ENCODE data around the gene SERPINA12. TPM values are rescaled to one million over a fixed set of nuclear protein-coding genes. Genes with fewer than 3 reads are reported as not detected.

Gene SERPINA12
- total and polyA plus RNA-seq, 4 donors: 0.28 TPM; not detected in 3

DNA sequence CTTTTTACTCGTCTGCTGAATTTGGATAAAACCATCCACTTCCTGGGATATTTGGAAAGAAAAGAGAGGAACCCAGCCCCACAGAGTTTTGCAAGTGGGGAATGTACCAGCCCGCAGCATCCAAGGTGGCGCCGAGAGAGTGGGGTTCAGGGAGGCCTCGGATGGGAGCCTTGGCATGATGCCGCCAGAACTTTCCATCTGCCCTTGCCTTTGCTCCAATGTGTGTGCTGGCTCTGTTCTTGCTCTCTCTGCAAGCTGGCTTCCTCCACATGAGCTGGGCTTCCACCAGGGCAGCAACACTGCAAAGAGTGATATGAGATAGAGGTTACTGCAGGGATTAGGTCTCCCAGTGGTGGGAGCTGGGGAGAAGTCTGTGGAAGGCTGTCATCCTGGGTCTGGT is 6.6 kb upstream of the SERPINA12 start:
- DNase-seq (ENCODE audit: low spot score): no peak
- no peak overlapping the region for H3K4me3 ChIP-seq (ENCODE audit: low read depth in 1 of 3, low read length in 3 of 3)
- no peaks in the 10 kb centered on the region for H3K27me3 ChIP-seq (ENCODE audit: control insufficient read depth in 4 of 4, insufficient read depth in 4 of 4, low read length in 3 of 4)
- 96% methylated on average over 6 of the region's 6 CpGs for WGBS
- no peaks in the 10 kb centered on the region for H3K36me3 ChIP-seq (ENCODE audit: control insufficient read depth in 4 of 4, insufficient read depth in 3 of 4, low read depth in 1 of 4, low read length in 3 of 4)
- H3K9me3 ChIP-seq (ENCODE audit: control insufficient read depth in 4 of 4, low read length in 3 of 4): no peaks in the 10 kb centered on the region
- H3K27ac ChIP-seq (ENCODE audit: low read depth in 1 of 2, low read length in 2 of 2): no peak overlapping the region
- TF ChIP-seq NR2F2 (IDR thresholded peaks at IDR 0.05) (no peak), YY1 (IDR thresholded peaks at IDR 0.05) (no peak), HNF4A (conservative IDR thresholded peaks at IDR 0.05) (no peak), FOXA1 (IDR thresholded peaks at IDR 0.05) (no peak), HNF4G (IDR thresholded peaks at IDR 0.05) (no peak)
- TF ChIP-seq, protein P1, sequence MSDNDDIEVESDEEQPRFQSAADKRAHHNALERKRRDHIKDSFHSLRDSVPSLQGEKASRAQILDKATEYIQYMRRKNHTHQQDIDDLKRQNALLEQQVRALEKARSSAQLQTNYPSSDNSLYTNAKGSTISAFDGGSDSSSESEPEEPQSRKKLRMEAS (IDR thresholded peaks at IDR 0.05): no peak
- TF ChIP-seq, protein P2, sequence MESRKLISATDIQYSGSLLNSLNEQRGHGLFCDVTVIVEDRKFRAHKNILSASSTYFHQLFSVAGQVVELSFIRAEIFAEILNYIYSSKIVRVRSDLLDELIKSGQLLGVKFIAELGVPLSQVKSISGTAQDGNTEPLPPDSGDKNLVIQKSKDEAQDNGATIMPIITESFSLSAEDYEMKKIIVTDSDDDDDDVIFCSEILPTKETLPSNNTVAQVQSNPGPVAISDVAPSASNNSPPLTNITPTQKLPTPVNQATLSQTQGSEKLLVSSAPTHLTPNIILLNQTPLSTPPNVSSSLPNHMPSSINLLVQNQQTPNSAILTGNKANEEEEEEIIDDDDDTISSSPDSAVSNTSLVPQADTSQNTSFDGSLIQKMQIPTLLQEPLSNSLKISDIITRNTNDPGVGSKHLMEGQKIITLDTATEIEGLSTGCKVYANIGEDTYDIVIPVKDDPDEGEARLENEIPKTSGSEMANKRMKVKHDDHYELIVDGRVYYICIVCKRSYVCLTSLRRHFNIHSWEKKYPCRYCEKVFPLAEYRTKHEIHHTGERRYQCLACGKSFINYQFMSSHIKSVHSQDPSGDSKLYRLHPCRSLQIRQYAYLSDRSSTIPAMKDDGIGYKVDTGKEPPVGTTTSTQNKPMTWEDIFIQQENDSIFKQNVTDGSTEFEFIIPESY (IDR thresholded peaks at IDR 0.05): no peak
- no peak overlapping the region for H3K9ac ChIP-seq (ENCODE audit: low read depth in 1 of 2, low read length in 2 of 2)
- peaks cover 0 to 8% (median 4%) of the 10 kb centered on the region in 4 donors for H3K4me1 ChIP-seq (ENCODE audit: control insufficient read depth in 4 of 4, insufficient read depth in 4 of 4, low read length in 3 of 4)

DNA sequence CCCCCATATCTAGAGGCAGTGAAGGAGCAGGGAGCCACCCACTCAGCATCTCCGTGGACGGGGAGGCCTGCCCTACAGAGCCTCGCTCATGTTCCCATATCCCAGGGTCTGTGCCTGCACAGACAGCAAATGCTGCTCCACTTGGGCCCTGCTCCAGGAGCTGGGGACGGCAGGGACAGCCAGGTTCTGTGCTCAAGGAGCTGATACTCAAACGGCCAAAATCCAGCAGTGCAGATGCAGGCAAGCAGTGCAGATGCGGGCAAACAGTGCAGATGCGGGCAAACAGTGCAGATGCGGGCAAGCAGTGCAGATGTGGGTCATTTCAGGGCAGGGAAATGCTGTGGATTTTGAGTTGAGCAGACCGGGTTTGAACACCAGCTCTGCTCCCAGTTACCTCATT is 6.2 kb upstream of the SERPINA12 start:
- 87% methylated on average over 9 of the region's 9 CpGs for WGBS
- Histone ChIP-seq H3K27ac (ENCODE audit: low read depth in 1 of 2, low read length in 2 of 2) (no peak overlapping the region), H3K4me3 (ENCODE audit: low read depth in 1 of 3, low read length in 3 of 3) (no peak overlapping the region), H3K27me3 (ENCODE audit: control insufficient read depth in 4 of 4, insufficient read depth in 4 of 4, low read length in 3 of 4) (no peaks in the 10 kb centered on the region), H3K9ac (ENCODE audit: low read depth in 1 of 2, low read length in 2 of 2) (no peak overlapping the region), H3K9me3 (ENCODE audit: control insufficient read depth in 4 of 4, low read length in 3 of 4) (no peaks in the 10 kb centered on the region), H3K36me3 (ENCODE audit: control insufficient read depth in 4 of 4, insufficient read depth in 3 of 4, low read depth in 1 of 4, low read length in 3 of 4) (no peaks in the 10 kb centered on the region), H3K4me1 (ENCODE audit: control insufficient read depth in 4 of 4, insufficient read depth in 4 of 4, low read length in 3 of 4) (peaks cover 0 to 8% (median 4%) of the 10 kb centered on the region in 4 donors)
- DNase-seq (ENCODE audit: low spot score): no peak
- TF ChIP-seq EGR1 (IDR thresholded peaks at IDR 0.05; ENCODE audit: low read depth in 2 of 2) (no peak), RAD21 (IDR thresholded peaks at IDR 0.05) (no peak)
- TF ChIP-seq, protein P3, sequence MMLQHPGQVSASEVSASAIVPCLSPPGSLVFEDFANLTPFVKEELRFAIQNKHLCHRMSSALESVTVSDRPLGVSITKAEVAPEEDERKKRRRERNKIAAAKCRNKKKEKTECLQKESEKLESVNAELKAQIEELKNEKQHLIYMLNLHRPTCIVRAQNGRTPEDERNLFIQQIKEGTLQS (IDR thresholded peaks at IDR 0.05): no peak
- TF ChIP-seq, protein P4, sequence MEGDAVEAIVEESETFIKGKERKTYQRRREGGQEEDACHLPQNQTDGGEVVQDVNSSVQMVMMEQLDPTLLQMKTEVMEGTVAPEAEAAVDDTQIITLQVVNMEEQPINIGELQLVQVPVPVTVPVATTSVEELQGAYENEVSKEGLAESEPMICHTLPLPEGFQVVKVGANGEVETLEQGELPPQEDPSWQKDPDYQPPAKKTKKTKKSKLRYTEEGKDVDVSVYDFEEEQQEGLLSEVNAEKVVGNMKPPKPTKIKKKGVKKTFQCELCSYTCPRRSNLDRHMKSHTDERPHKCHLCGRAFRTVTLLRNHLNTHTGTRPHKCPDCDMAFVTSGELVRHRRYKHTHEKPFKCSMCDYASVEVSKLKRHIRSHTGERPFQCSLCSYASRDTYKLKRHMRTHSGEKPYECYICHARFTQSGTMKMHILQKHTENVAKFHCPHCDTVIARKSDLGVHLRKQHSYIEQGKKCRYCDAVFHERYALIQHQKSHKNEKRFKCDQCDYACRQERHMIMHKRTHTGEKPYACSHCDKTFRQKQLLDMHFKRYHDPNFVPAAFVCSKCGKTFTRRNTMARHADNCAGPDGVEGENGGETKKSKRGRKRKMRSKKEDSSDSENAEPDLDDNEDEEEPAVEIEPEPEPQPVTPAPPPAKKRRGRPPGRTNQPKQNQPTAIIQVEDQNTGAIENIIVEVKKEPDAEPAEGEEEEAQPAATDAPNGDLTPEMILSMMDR (IDR thresholded peaks at IDR 0.05; ENCODE audit: low read depth, low read length, missing input control): no peak
- TF ChIP-seq, protein P1 (IDR thresholded peaks at IDR 0.05): no peak

DNA sequence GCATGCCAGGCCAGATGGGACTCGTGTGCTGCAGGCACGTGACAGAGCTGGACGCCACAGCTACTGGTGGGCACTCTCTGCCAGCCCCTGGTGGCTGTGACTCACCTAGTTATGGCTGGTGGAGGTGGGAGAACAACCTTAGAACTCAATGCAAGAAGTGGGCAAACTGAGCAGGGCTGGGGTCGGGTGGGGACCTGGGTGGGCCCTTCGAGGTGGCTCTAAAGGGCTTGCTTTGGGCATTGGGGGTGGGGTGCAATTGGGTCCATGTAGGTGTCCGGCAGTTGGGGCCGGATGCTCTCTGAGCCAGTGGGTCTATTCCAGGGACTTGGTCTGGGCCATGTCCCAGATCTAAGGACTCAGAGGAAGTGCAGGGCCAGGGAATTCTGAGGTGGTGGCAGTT is 5.1 kb upstream of the SERPINA12 start:
- WGBS: 75% methylated on average over 7 of the region's 7 CpGs
- DNase-seq (ENCODE audit: low spot score): no peak
- Histone ChIP-seq H3K27me3 (ENCODE audit: control insufficient read depth in 4 of 4, insufficient read depth in 4 of 4, low read length in 3 of 4) (no peaks in the 10 kb centered on the region), H3K9ac (ENCODE audit: low read depth in 1 of 2, low read length in 2 of 2) (no peak overlapping the region), H3K4me1 (ENCODE audit: control insufficient read depth in 4 of 4, insufficient read depth in 4 of 4, low read length in 3 of 4) (peaks cover 0 to 8% (median 4%) of the 10 kb centered on the region in 4 donors), H3K27ac (ENCODE audit: low read depth in 1 of 2, low read length in 2 of 2) (no peak overlapping the region), H3K4me3 (ENCODE audit: low read depth in 1 of 3, low read length in 3 of 3) (no peak overlapping the region), H3K36me3 (ENCODE audit: control insufficient read depth in 4 of 4, insufficient read depth in 3 of 4, low read depth in 1 of 4, low read length in 3 of 4) (no peaks in the 10 kb centered on the region), H3K9me3 (ENCODE audit: control insufficient read depth in 4 of 4, low read length in 3 of 4) (no peaks in the 10 kb centered on the region)
- TF ChIP-seq FOXA1 (IDR thresholded peaks at IDR 0.05) (no peak), NR2F2 (IDR thresholded peaks at IDR 0.05) (no peak), JUND (IDR thresholded peaks at IDR 0.05) (no peak), HNF4G (IDR thresholded peaks at IDR 0.05) (no peak), RAD21 (IDR thresholded peaks at IDR 0.05) (no peak), SP1 (IDR thresholded peaks at IDR 0.05) (no peak), HNF4A (conservative IDR thresholded peaks at IDR 0.05) (no peak), RXRA (IDR thresholded peaks at IDR 0.05) (no peak), TAF1 (conservative IDR thresholded peaks at IDR 0.05) (no peak), YY1 (IDR thresholded peaks at IDR 0.05) (no peak), FOXA2 (IDR thresholded peaks at IDR 0.05) (no peak), EGR1 (IDR thresholded peaks at IDR 0.05; ENCODE audit: low read depth in 2 of 2) (no peak), GABPA (IDR thresholded peaks at IDR 0.05 in 1 of 2, conservative IDR thresholded peaks at IDR 0.05 in 1 of 2) (no peak)
- TF ChIP-seq, protein P4 (IDR thresholded peaks at IDR 0.05; ENCODE audit: low read depth, low read length, missing input control): no peak
- TF ChIP-seq, protein P2 (IDR thresholded peaks at IDR 0.05): no peak
- TF ChIP-seq, protein P1 (IDR thresholded peaks at IDR 0.05): no peak
- TF ChIP-seq, protein P3 (IDR thresholded peaks at IDR 0.05): no peak
